Nephron progenitor cell (in vitro differentiated cells): ENCODE measurements around the gene MSRB1.
A peak's percentile ranks its signal among the peaks of the same experiment; 100 is the strongest.

Source experiments
- DNase-seq: peaks from one replicate; pipeline ENCODE4 v3.0.0; 2021
- H3K27ac Mint-ChIP-seq: 2 replicates; pipeline ENCODE4 v1.8.0; 2021; ENCODE audit warnings: mild to moderate bottlenecking, moderate library complexity, mixed read lengths
- H3K27me3 Mint-ChIP-seq: 2 replicates; pipeline ENCODE4 v1.8.0; 2021; ENCODE audit warnings: mild to moderate bottlenecking, low read depth, mixed read lengths; ENCODE audit not compliant: poor library complexity
- H3K36me3 Mint-ChIP-seq: 2 replicates; pipeline ENCODE4 v1.8.0; 2021; ENCODE audit warnings: low read depth, mixed read lengths
- H3K4me1 Mint-ChIP-seq: 2 replicates; pipeline ENCODE4 v1.8.0; 2021; ENCODE audit warnings: mixed read lengths
- H3K4me3 Mint-ChIP-seq: 2 replicates; pipeline ENCODE4 v1.8.0; 2021; ENCODE audit warnings: mild to moderate bottlenecking, moderate library complexity, mixed read lengths
- H3K9me3 Mint-ChIP-seq: 2 replicates; pipeline ENCODE4 v1.8.0; 2021; ENCODE audit warnings: mild to moderate bottlenecking, moderate library complexity, mixed read lengths
- CTCF ChIP-seq: fragments of 200-600 bp; sonication (generic); IDR thresholded peaks from 2 replicates; pipeline ENCODE4 v1.5.0; 2021; ENCODE audit warnings: antibody characterized with exemption

The MSRB1 gene

GRCh38 chr16:1980030-1980769 is 37.2 kb upstream of the MSRB1 start:
- Mint-ChIP-seq H3K36me3 (peaks cover 5% of the 10 kb centered on the region), H3K9me3 (no peaks in the 10 kb centered on the region), H3K4me3 (no peak overlapping the region), H3K4me1 (peaks cover 15% of the 10 kb centered on the region), H3K27ac (no peak overlapping the region), H3K27me3 (peaks cover 58% of the 10 kb centered on the region)
- no peak for DNase-seq
- no peak for TF ChIP-seq CTCF

GRCh38 chr16:1979271-1980029 is 36.5 kb upstream of the MSRB1 start:
- no peak for TF ChIP-seq CTCF
- H3K27me3 Mint-ChIP-seq, result peaks cover 58% of the 10 kb centered on the region

GRCh38 chr16:1978476-1979120 is 35.6 kb upstream of the MSRB1 start:
- DNase-seq, result no peak
- Mint-ChIP-seq H3K36me3 (peaks cover 5% of the 10 kb centered on the region), H3K27me3 (peaks cover 58% of the 10 kb centered on the region), H3K4me3 (no peak overlapping the region), H3K4me1 (peaks cover 8% of the 10 kb centered on the region), H3K9me3 (no peaks in the 10 kb centered on the region), H3K27ac (no peak overlapping the region)
- no peak for TF ChIP-seq CTCF

More at GRCh38 chr16:1979271-1980029, 36.5 kb upstream of the MSRB1 start:
- DNase-seq, result peak; percentile 47
- H3K4me3 Mint-ChIP-seq, result no peak overlapping the region
- H3K9me3 Mint-ChIP-seq, result no peaks in the 10 kb centered on the region
- H3K36me3 Mint-ChIP-seq, result peaks cover 5% of the 10 kb centered on the region
- H3K4me1 Mint-ChIP-seq, result peaks cover 8% of the 10 kb centered on the region
- no peak overlapping the region for H3K27ac Mint-ChIP-seq

GRCh38 chr16:1977875-1978268 is 34.9 kb upstream of the MSRB1 start:
- H3K27ac Mint-ChIP-seq, result no peak overlapping the region
- H3K36me3 Mint-ChIP-seq, result peaks cover 5% of the 10 kb centered on the region
- H3K4me1 Mint-ChIP-seq, result peaks cover 6% of the 10 kb centered on the region
- no peak for TF ChIP-seq CTCF
- no peaks in the 10 kb centered on the region for H3K9me3 Mint-ChIP-seq
- DNase-seq, result no peak
- H3K4me3 Mint-ChIP-seq, result no peak overlapping the region
- H3K27me3 Mint-ChIP-seq, result peaks cover 52% of the 10 kb centered on the region

- Mint-ChIP-seq H3K4me3 (no peak overlapping the region), H3K27me3 (peaks cover 46% of the 10 kb centered on the region), H3K4me1 (peaks cover 7% of the 10 kb centered on the region), H3K9me3 (no peaks in the 10 kb centered on the region), H3K27ac (no peak overlapping the region), H3K36me3 (peaks cover 5% of the 10 kb centered on the region)
- DNase-seq, result no peak
- TF ChIP-seq CTCF, result no peak
Observed at GRCh38 chr16:1976951-1977874, 34.2 kb upstream of the MSRB1 start.
